Mesenchymal stem cell (in vitro differentiated cells and primary cell): ENCODE measurements around the gene HRH1.
A peak's percentile ranks its signal among the peaks of the same experiment; 100 is the strongest.

Experiments used
- DNase-seq: peaks from one replicate; pipeline ENCODE4 v3.0.0-alpha.2; 2013
- H2AFZ ChIP-seq: one replicate; pipeline ENCODE4 v1.6.1; 2013; ENCODE audit warnings: low read depth, mild to moderate bottlenecking, control low read depth, inconsistent platforms, low read length, moderate library complexity
- H2AK5ac ChIP-seq: 2 replicates; pipeline ENCODE4 v1.6.1; 2013; ENCODE audit warnings: low read length, moderate library complexity, mild to moderate bottlenecking, inconsistent platforms; ENCODE audit not compliant: severe bottlenecking
- H2BK120ac ChIP-seq: one replicate; pipeline ENCODE4 v1.6.1; 2013; ENCODE audit warnings: low read depth, mild to moderate bottlenecking, inconsistent platforms, low read length, moderate library complexity
- H2BK12ac ChIP-seq, 2 experiments: one replicate each; pipeline ENCODE4 v1.6.1; 2013; ENCODE audit warnings: inconsistent platforms in 2 of 2, low read length in 2 of 2, mild to moderate bottlenecking in 2 of 2, moderate library complexity in 2 of 2, control low read depth in 1 of 2
- H2BK15ac ChIP-seq: one replicate; pipeline ENCODE4 v1.6.1; 2013; ENCODE audit warnings: mild to moderate bottlenecking, low read depth, inconsistent platforms; ENCODE audit not compliant: poor library complexity, severe bottlenecking
- H2BK5ac ChIP-seq: 2 replicates; pipeline ENCODE4 v1.6.1; 2013; ENCODE audit warnings: low read depth, mild to moderate bottlenecking, low read length, control low read depth, inconsistent platforms; ENCODE audit not compliant: poor library complexity, severe bottlenecking
- H3K14ac ChIP-seq, 2 experiments: one replicate each; pipeline ENCODE4 v1.6.1; 2013; ENCODE audit warnings: inconsistent platforms in 2 of 2, low read length in 2 of 2, control low read depth in 1 of 2, mild to moderate bottlenecking in 1 of 2, moderate library complexity in 1 of 2
- H3K18ac ChIP-seq, 2 experiments: one replicate each; pipeline ENCODE4 v1.6.1; 2013; ENCODE audit warnings: inconsistent platforms in 2 of 2, low read length in 2 of 2, control low read depth in 1 of 2, low read depth in 1 of 2, mild to moderate bottlenecking in 1 of 2
- H3K23ac ChIP-seq, 2 experiments: one replicate each; pipeline ENCODE4 v1.6.1; 2013; ENCODE audit warnings: inconsistent platforms in 2 of 2, low read length in 2 of 2, mild to moderate bottlenecking in 2 of 2, moderate library complexity in 2 of 2, control low read depth in 1 of 2
- H3K27ac ChIP-seq: 2 replicates; pipeline ENCODE4 v1.5.1; 2013; ENCODE audit warnings: mild to moderate bottlenecking, moderate library complexity, low read length, control low read depth, inconsistent platforms; ENCODE audit not compliant: poor library complexity, severe bottlenecking
- H3K27me3 ChIP-seq, 2 experiments: 2 replicates each; pipeline versions ENCODE4 v1.6.1 to v1.7.0; 2013; ENCODE audit warnings: low read length in 2 of 2, mild to moderate bottlenecking in 2 of 2, moderate library complexity in 2 of 2, control low read depth in 1 of 2, inconsistent platforms in 1 of 2; ENCODE audit not compliant: control insufficient read depth in 1 of 2, insufficient read depth in 1 of 2
- H3K36me3 ChIP-seq, 2 experiments: 2 replicates each; pipeline versions ENCODE4 v1.6.1 to v1.7.0; 2013; ENCODE audit warnings: low read length in 2 of 2, control low read depth in 1 of 2, inconsistent platforms in 1 of 2, low read depth in 1 of 2, mild to moderate bottlenecking in 1 of 2; ENCODE audit not compliant: insufficient read depth in 2 of 2, control insufficient read depth in 1 of 2
- H3K4ac ChIP-seq, 2 experiments: one replicate each; pipeline ENCODE4 v1.6.1; 2013; ENCODE audit warnings: inconsistent platforms in 2 of 2, low read length in 2 of 2, mild to moderate bottlenecking in 2 of 2, moderate library complexity in 2 of 2, control low read depth in 1 of 2, low read depth in 1 of 2
- H3K4me1 ChIP-seq: 2 replicates; pipeline ENCODE4 v1.6.1; 2013; ENCODE audit warnings: low read depth, low read length, control low read depth; ENCODE audit not compliant: control insufficient read depth, insufficient read depth
- H3K4me2 ChIP-seq: 2 replicates; pipeline ENCODE4 v1.6.1; 2013; ENCODE audit warnings: low read length, mild to moderate bottlenecking, inconsistent platforms; ENCODE audit not compliant: poor library complexity, severe bottlenecking
- H3K4me3 ChIP-seq, 2 experiments: 2 replicates each; pipeline versions ENCODE4 v1.5.1 to v1.7.0; 2013; ENCODE audit warnings: low read length in 2 of 2, mild to moderate bottlenecking in 2 of 2, control low read depth in 1 of 2, low read depth in 1 of 2; ENCODE audit not compliant: insufficient read depth in 1 of 2
- H3K79me1 ChIP-seq: replicated peaks from 2 replicates; pipeline ENCODE4 v1.6.1; 2013; ENCODE audit warnings: mild to moderate bottlenecking, control low read depth, low read length, inconsistent platforms; ENCODE audit not compliant: poor library complexity, severe bottlenecking
- H3K9ac ChIP-seq: 2 replicates; pipeline ENCODE4 v1.7.0; 2013; ENCODE audit warnings: mild to moderate bottlenecking, low read length, moderate library complexity
- H3K9me3 ChIP-seq: 2 replicates; pipeline ENCODE4 v1.7.0; 2013; ENCODE audit warnings: mild to moderate bottlenecking, low read length; ENCODE audit not compliant: control insufficient read depth
- H4K8ac ChIP-seq: one replicate; pipeline ENCODE4 v1.6.1; 2013; ENCODE audit warnings: inconsistent platforms, mild to moderate bottlenecking, low read length, moderate library complexity
- H4K91ac ChIP-seq: one replicate; pipeline ENCODE4 v1.6.1; 2013; ENCODE audit warnings: mild to moderate bottlenecking, low read length, inconsistent platforms
- WGBS: methylation state at CpG from one replicate; pipeline ENCODE4 v1.1.7; 2013; ENCODE audit warnings: mixed read lengths; 5-methylcytosine and 5-hydroxymethylcytosine counted together

HRH1 gene

GRCh38 chr3:11224870-11225229, 70.6 kb downstream of the HRH1 start:
- no peaks in the 10 kb centered on the region for H3K9me3 ChIP-seq
- no peak overlapping the region for H3K14ac ChIP-seq
- 97% methylated on average over 3 of the region's 3 CpGs for WGBS
- no peak overlapping the region for H2BK5ac ChIP-seq
- H4K8ac ChIP-seq = no peak overlapping the region
- no peak overlapping the region for H2BK120ac ChIP-seq
- peaks cover 4 to 10% of the 10 kb centered on the region in 2 experiments for H3K36me3 ChIP-seq
- H3K18ac ChIP-seq = no peak overlapping the region
- peak overlapping the region; percentile 82 for H3K9ac ChIP-seq
- no peak overlapping the region for H3K4ac ChIP-seq
- peak overlapping the region in 1 of 2 experiments; percentile 54 for H3K4me3 ChIP-seq
- H3K23ac ChIP-seq = no peak overlapping the region
- no peak overlapping the region for H2AFZ ChIP-seq
- H2BK15ac ChIP-seq = no peak overlapping the region
- DNase-seq = no peak
- H3K27ac ChIP-seq = no peak overlapping the region
- peaks cover 10% of the 10 kb centered on the region for H3K79me1 ChIP-seq
- no peaks in the 10 kb centered on the region for H3K27me3 ChIP-seq
- no peak overlapping the region for H4K91ac ChIP-seq
- H3K4me2 ChIP-seq = no peak overlapping the region
- no peak overlapping the region for H2BK12ac ChIP-seq
- no peak overlapping the region for H2AK5ac ChIP-seq
- peaks cover 8% of the 10 kb centered on the region for H3K4me1 ChIP-seq

- H3K4me3 ChIP-seq = peak overlapping the region in 1 of 2 experiments; percentile 54
- peak overlapping the region; percentile 55 for H2AK5ac ChIP-seq
Measured at GRCh38 chr3:11226042-11226370, 71.7 kb downstream of the HRH1 start.

GRCh38 chr3:11228041-11228440, 73.7 kb downstream of the HRH1 start:
- no peak overlapping the region for H2AFZ ChIP-seq
- WGBS = 77% methylated on average over 3 of the region's 4 CpGs
- no peak for DNase-seq
- H3K4me2 ChIP-seq = no peak overlapping the region
- H3K18ac ChIP-seq = no peak overlapping the region
- no peak overlapping the region for H3K14ac ChIP-seq
- H3K4me3 ChIP-seq = no peak overlapping the region
- no peak overlapping the region for H2AK5ac ChIP-seq
- H2BK5ac ChIP-seq = no peak overlapping the region
- no peak overlapping the region for H3K4ac ChIP-seq
- no peaks in the 10 kb centered on the region for H3K9me3 ChIP-seq
- peaks cover 8% of the 10 kb centered on the region for H3K79me1 ChIP-seq
- no peak overlapping the region for H4K8ac ChIP-seq
- H3K4me1 ChIP-seq = peaks cover 5% of the 10 kb centered on the region
- H3K9ac ChIP-seq = no peak overlapping the region
- no peak overlapping the region for H2BK15ac ChIP-seq
- H3K27ac ChIP-seq = no peak overlapping the region
- H4K91ac ChIP-seq = no peak overlapping the region
- H3K36me3 ChIP-seq = peaks cover 10 to 13% of the 10 kb centered on the region in 2 experiments
- H3K27me3 ChIP-seq = no peaks in the 10 kb centered on the region
- H2BK120ac ChIP-seq = no peak overlapping the region
- H3K23ac ChIP-seq = no peak overlapping the region
- no peak overlapping the region for H2BK12ac ChIP-seq

More at GRCh38 chr3:11226042-11226370, 71.7 kb downstream of the HRH1 start:
- H3K4me1 ChIP-seq = peaks cover 5% of the 10 kb centered on the region
- no peak overlapping the region for H4K91ac ChIP-seq
- H3K9ac ChIP-seq = peak overlapping the region; percentile 82
- H2BK5ac ChIP-seq = no peak overlapping the region
- no peak overlapping the region for H2BK120ac ChIP-seq
- no peaks in the 10 kb centered on the region for H3K9me3 ChIP-seq
- DNase-seq = no peak
- H3K18ac ChIP-seq = peak overlapping the region in 1 of 2 experiments; percentile 45
- WGBS = 79% methylated on average over 2 of the region's 6 CpGs
- H3K36me3 ChIP-seq = peaks cover 4 to 10% of the 10 kb centered on the region in 2 experiments
- H3K14ac ChIP-seq = no peak overlapping the region
- peak overlapping the region; percentile 90 for H4K8ac ChIP-seq
- no peak overlapping the region for H2AFZ ChIP-seq
- H3K23ac ChIP-seq = peak overlapping the region in 1 of 2 experiments; percentile 14
- H3K27me3 ChIP-seq = no peaks in the 10 kb centered on the region
- H2BK12ac ChIP-seq = peak overlapping the region in 1 of 2 experiments; percentile 12
- no peak overlapping the region for H2BK15ac ChIP-seq
- peaks cover 7% of the 10 kb centered on the region for H3K79me1 ChIP-seq
- peak overlapping the region in 1 of 2 experiments; percentile 51 for H3K4ac ChIP-seq
- peak overlapping the region; percentile 7 for H3K4me2 ChIP-seq
- peak overlapping the region; percentile 73 for H3K27ac ChIP-seq

GRCh38 chr3:11230125-11230524, 75.8 kb downstream of the HRH1 start:
- peak overlapping the region; percentile 51 for H2AFZ ChIP-seq
- no peak overlapping the region for H3K4me3 ChIP-seq
- H4K8ac ChIP-seq = no peak overlapping the region
- peaks cover 12% of the 10 kb centered on the region for H3K79me1 ChIP-seq
- H2BK120ac ChIP-seq = no peak overlapping the region
- peaks cover 7 to 27% of the 10 kb centered on the region in 2 experiments for H3K36me3 ChIP-seq
- H2BK5ac ChIP-seq = no peak overlapping the region
- peak overlapping the region in 1 of 2 experiments; percentile 11 for H2BK12ac ChIP-seq
- 90% methylated on average over 4 of the region's 4 CpGs for WGBS
- H3K27ac ChIP-seq = no peak overlapping the region
- no peak overlapping the region for H3K4me2 ChIP-seq
- no peaks in the 10 kb centered on the region for H3K9me3 ChIP-seq
- H3K27me3 ChIP-seq = no peaks in the 10 kb centered on the region
- H2BK15ac ChIP-seq = no peak overlapping the region
- no peak overlapping the region for H3K14ac ChIP-seq
- H3K9ac ChIP-seq = no peak overlapping the region
- peaks cover 3% of the 10 kb centered on the region for H3K4me1 ChIP-seq
- H3K23ac ChIP-seq = no peak overlapping the region
- DNase-seq = no peak
- H3K4ac ChIP-seq = no peak overlapping the region
- H3K18ac ChIP-seq = no peak overlapping the region
- no peak overlapping the region for H4K91ac ChIP-seq
- no peak overlapping the region for H2AK5ac ChIP-seq
